ENCODE data around the gene CAMSAP3. TPM values are rescaled to one million over a fixed set of nuclear protein-coding genes. Genes with fewer than 3 reads are reported as not detected.
A peak's percentile ranks its signal among the peaks of the same experiment; 100 is the strongest.

Gene CAMSAP3
- total and polyA plus RNA-seq, 10 of the 15 experiments (the other 5 are each of a cell fraction or from before 2014, with no cell fraction given), result 0.03 to 6.3 (median 0.72) TPM

DNA sequence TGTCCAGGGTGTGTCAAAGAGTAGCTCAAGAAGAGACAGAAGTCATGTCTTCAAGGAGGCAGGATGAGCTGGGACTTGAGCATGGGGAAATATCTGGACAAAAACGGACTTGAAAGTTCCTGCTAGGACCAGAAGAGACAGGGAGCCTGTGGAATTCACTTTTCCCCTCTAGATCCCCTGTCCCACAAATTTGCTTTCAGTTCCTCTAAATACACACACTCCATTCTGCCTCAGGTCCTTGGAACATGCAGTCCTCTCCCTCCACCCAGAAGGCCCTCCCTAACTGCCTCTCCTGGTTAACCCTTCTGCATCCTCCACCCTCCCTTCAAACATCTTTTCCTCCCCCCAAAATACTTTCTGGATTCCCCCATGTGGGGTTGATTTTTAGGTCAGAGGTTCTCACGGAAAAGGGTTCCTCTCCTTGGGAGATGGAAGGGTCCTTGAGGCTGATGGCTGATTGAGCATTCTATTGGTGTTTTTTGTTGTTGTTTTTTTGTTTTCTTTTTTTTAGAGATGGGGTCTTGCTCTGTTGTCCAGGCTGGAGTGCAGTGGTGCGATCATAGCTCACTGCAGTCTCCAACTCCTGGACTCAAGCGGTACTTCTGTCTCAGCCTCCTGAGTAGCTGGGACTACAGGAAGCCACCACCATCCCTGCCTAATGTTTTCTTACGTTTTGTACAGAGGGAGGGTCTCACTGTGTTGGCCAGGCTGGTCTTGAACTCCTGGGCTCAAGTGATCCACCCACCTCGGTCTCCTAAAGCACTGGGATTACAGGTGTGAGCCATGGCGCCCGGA, 66.3 kb downstream of the CAMSAP3 start:
- WGBS (ENCODE audit: insufficient coverage, insufficient replicate concordance, low lambda C conversion rate, missing lambda C conversion rate), result 46% methylated on average over 8 of the region's 8 CpGs
- H3K9ac ChIP-seq (ENCODE audit: control insufficient read depth, insufficient read depth, low read length), result no peak overlapping the region
- in situ Hi-C loops (cut with MboI), result no loop called here
- peak; percentile 44; the same call in 1 of the 2 replicates for TF ChIP-seq SPI1 (IDR thresholded peaks at IDR 0.05; ENCODE audit: borderline replicate concordance, insufficient read depth, low read depth, low read length)
- TF ChIP-seq, protein P1, sequence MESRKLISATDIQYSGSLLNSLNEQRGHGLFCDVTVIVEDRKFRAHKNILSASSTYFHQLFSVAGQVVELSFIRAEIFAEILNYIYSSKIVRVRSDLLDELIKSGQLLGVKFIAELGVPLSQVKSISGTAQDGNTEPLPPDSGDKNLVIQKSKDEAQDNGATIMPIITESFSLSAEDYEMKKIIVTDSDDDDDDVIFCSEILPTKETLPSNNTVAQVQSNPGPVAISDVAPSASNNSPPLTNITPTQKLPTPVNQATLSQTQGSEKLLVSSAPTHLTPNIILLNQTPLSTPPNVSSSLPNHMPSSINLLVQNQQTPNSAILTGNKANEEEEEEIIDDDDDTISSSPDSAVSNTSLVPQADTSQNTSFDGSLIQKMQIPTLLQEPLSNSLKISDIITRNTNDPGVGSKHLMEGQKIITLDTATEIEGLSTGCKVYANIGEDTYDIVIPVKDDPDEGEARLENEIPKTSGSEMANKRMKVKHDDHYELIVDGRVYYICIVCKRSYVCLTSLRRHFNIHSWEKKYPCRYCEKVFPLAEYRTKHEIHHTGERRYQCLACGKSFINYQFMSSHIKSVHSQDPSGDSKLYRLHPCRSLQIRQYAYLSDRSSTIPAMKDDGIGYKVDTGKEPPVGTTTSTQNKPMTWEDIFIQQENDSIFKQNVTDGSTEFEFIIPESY (IDR thresholded peaks at IDR 0.05), result no peak
- H3K27me3 ChIP-seq (replicated peaks in 1 of 2; ENCODE audit: control insufficient read depth in 2 of 2, insufficient read depth in 2 of 2, low read length in 1 of 2), result no peaks in the 10 kb centered on the region
- SMC1A ChIA-PET (ENCODE audit: uncharacterized antibody, unreplicated experiment), result no interaction called here
- ATAC-seq, result no peak
- no peaks in the 10 kb centered on the region for H4K20me1 ChIP-seq (ENCODE audit: control insufficient read depth, insufficient read depth)
- CTCF ChIA-PET, result no interaction called here
- H3K9me3 ChIP-seq (replicated peaks; ENCODE audit: control insufficient read depth, insufficient read depth, low read length), result no peaks in the 10 kb centered on the region
- RAD21 ChIA-PET (ENCODE audit: unreplicated experiment), result interaction anchor here (0.8 kb wide), 1 partner anchor 17 kb away, joined by 4 read pairs; no protein-coding TSS in a partner anchor
- no peak for FAIRE-seq
- no peak overlapping the region for H2AFZ ChIP-seq (ENCODE audit: control insufficient read depth, low read depth, low read length)
- no peaks in the 10 kb centered on the region for H3K79me2 ChIP-seq (ENCODE audit: control insufficient read depth, insufficient read depth, low read length)
- POLR2A ChIA-PET, result interaction anchor here (1.6 kb wide), 1 partner anchor 24 kb away, joined by 6 read pairs; no protein-coding TSS in a partner anchor
- H3K4me3 ChIP-seq, result no peak overlapping the region
- peaks cover 17% of the 10 kb centered on the region for H3K4me1 ChIP-seq (ENCODE audit: control insufficient read depth, insufficient read depth, low read length)
- DNase-seq (ENCODE audit: low read depth, low spot score), result no peak
- no peak overlapping the region for H3K27ac ChIP-seq (ENCODE audit: control insufficient read depth, insufficient read depth)
- BruUV-seq (replicated peaks), result no TSS peak
- H3K4me2 ChIP-seq (ENCODE audit: control insufficient read depth, insufficient read depth), result no peak overlapping the region
- H3K36me3 ChIP-seq (ENCODE audit: control insufficient read depth in 2 of 2, insufficient read depth in 2 of 2, low read length in 1 of 2), result no peaks in the 10 kb centered on the region
- intact Hi-C loops (cut with micrococcal nuclease; ENCODE audit: unreplicated experiment), result no loop called here

DNA sequence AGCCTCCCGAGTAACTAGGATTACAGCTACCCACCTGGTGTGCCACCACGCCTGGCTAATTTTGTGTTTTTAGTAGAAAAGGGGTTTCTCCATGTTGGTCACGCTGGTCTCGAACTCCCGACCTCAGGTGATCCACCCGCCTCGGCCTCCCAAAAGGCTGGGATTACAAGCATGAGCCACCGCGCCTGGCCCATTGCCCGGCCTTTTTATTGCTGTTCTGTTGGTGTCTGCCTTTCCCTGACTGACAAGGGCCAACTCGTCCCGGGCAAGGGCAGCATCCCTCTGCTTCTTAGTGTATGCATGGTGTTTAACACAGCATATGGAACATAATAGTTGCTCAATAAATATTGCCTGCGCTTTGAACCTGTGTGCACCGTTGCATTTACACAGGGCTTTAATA, 67.0 kb downstream of the CAMSAP3 start:
- H3K9me3 ChIP-seq (replicated peaks; ENCODE audit: control insufficient read depth, insufficient read depth, low read length), result no peaks in the 10 kb centered on the region
- POLR2A ChIA-PET, result interaction anchor here (0.6 kb wide), 1 partner anchor 872 kb away, joined by 3 read pairs; no protein-coding TSS in a partner anchor
- DNase-seq (ENCODE audit: low read depth, low spot score) (no peak), FAIRE-seq (no peak), ATAC-seq (no peak)
- no peaks in the 10 kb centered on the region for H3K36me3 ChIP-seq (ENCODE audit: control insufficient read depth in 2 of 2, insufficient read depth in 2 of 2, low read length in 1 of 2)
- H4K20me1 ChIP-seq (ENCODE audit: control insufficient read depth, insufficient read depth), result no peaks in the 10 kb centered on the region
- H3K4me3 ChIP-seq, result no peak overlapping the region
- H3K79me2 ChIP-seq (ENCODE audit: control insufficient read depth, insufficient read depth, low read length), result no peaks in the 10 kb centered on the region
- RAD21 ChIA-PET (ENCODE audit: unreplicated experiment), result no interaction called here
- H2AFZ ChIP-seq (ENCODE audit: control insufficient read depth, low read depth, low read length), result no peak overlapping the region
- peaks cover 10% of the 10 kb centered on the region for H3K4me1 ChIP-seq (ENCODE audit: control insufficient read depth, insufficient read depth, low read length)
- H3K4me2 ChIP-seq (ENCODE audit: control insufficient read depth, insufficient read depth), result no peak overlapping the region
- H3K9ac ChIP-seq (ENCODE audit: control insufficient read depth, insufficient read depth, low read length), result no peak overlapping the region
- H3K27ac ChIP-seq (ENCODE audit: control insufficient read depth, insufficient read depth), result no peak overlapping the region
- SMC1A ChIA-PET (ENCODE audit: uncharacterized antibody, unreplicated experiment), result interaction anchor here (0.6 kb wide), 1 partner anchor 574 kb away, joined by 3 read pairs; no protein-coding TSS in a partner anchor
- TF ChIP-seq POLR2AphosphoS5 (IDR thresholded peaks at IDR 0.05; ENCODE audit: low read length) (no peak), ZBED1 (IDR thresholded peaks at IDR 0.05; ENCODE audit: borderline replicate concordance) (no peak), KAT2A (conservative IDR thresholded peaks at IDR 0.05; ENCODE audit: control insufficient read depth, low read depth, low read length) (no peak), SREBF1 (IDR thresholded peaks at IDR 0.05; ENCODE audit: low read length) (no peak)
- 69% methylated on average over 14 of the region's 14 CpGs for whole genome bisulfite sequencing (ENCODE audit: insufficient coverage, insufficient replicate concordance, low lambda C conversion rate, missing lambda C conversion rate)
- intact Hi-C loops (cut with micrococcal nuclease; ENCODE audit: unreplicated experiment), result no loop called here
- no TSS peak for BruUV-seq (replicated peaks)
- in situ Hi-C loops (cut with MboI), result no loop called here
- CTCF ChIA-PET, result no interaction called here
- H3K27me3 ChIP-seq (replicated peaks in 1 of 2; ENCODE audit: control insufficient read depth in 2 of 2, insufficient read depth in 2 of 2, low read length in 1 of 2), result no peaks in the 10 kb centered on the region
